Caki2 (cell line): ENCODE data around the gene TUBB. TPM values are rescaled to one million over a fixed set of nuclear protein-coding genes. Genes with fewer than 3 reads are reported as not detected.
A peak's percentile ranks its signal among the peaks of the same experiment; 100 is the strongest.

Experiments used
- DNase-seq: peaks from one replicate; pipeline ENCODE4 v3.0.0-alpha.2; 2015; ENCODE audit warnings: low read depth
- in situ Hi-C: cut with HindIII; loops from 2 replicates; pipeline ENCODE4 v1.10.0; 2016; ENCODE audit warnings: low sequenced_read_pairs, low pct_unique_long_range_greater_than_20kb, mixed read lengths
- total RNA-seq: library from RNA; depleted of rRNA; stranded (reverse); fragments of >200 nt; shearing (Covaris generic); gene quantifications from 2 replicates; pipeline ENCODE4 v1.2.3, GENCODE V29; 2014; ENCODE audit warnings: low replicate concordance; rRNA removed

Gene TUBB
- 538 and 624 TPM in 2 replicates for total RNA-seq

DNA sequence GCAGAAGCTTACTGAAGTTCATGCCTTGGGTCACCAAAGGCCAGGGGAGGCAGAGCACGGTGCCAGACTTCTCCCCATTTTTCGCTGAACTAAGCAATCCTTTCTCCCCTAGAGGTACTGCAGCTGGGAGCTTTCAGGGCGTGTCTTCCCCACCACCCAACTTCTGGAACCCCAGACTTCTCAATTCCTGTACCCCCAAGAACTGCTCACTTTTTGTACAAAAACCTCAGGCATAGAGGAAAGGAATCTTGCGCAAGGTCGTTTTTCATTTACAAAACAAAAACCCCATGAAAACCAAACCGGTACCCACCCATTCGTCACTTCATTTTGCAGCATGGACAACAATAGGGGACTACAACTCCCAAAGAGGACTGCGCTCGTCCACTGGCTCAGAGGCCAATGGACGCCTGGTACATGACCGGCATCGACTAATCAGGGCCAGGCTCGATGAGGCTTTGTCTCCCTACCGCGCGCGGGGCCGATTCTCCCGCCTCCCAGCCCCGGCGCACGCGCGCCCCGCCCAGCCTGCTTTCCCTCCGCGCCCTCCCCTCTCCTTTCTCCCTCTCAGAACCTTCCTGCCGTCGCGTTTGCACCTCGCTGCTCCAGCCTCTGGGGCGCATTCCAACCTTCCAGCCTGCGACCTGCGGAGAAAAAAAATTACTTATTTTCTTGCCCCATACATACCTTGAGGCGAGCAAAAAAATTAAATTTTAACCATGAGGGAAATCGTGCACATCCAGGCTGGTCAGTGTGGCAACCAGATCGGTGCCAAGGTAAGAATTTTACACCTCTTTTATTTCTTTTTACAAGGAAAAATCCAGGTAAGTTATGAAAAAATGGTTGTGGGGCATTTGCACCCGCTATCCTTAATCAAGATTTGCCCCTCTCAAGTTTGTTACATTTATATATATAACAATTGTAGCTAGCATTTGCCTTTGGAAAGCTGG, at the start of gene TUBB:
Gene TUBB, plus strand, starts transcription at position 562 of the 947 bp plus-strand sequence. Its CDS starts 155 bp downstream, at position 717.
- in situ Hi-C loops, result no loop called here
- DNase-seq, result peak; percentile 96

DNA sequence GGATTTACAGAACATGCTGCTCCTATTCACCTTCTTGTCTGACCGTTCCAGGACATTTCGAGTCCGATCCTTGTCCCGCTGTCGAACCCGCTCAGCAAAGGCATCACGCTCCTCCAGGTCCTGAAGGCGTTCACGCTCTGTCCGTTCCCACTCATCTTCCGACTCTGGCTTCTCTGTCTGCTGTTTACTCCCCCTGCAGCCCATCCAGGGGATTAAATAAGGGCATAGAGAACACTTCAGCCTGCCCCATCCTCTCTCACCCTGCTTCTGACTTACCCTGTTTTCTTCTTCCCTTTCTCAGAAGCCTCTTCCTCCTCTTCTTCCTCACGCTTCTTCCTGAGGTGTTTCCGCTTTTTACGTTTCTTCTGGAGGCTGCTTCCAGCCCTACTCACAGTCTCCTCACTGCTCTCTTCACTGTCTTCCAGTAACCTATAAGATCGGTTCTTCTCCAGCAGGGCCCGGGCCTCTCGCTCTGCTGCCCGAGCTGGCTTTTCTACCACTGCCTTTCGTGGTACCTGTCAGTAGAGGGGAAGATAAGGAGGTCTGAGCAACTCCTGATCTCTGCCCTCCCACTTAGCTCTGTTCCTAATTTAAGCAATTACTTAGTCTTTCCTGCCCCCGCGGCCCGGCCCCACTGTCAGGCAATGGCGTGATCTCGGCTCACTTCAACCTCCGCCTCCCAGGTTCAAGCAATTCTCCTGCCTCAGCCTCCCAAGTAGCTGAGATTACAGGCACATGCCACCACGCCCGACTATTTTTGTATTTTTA, 49.2 kb upstream of the TUBB start:
- DNase-seq, result no peak
- in situ Hi-C loops, result no loop called here

DNA sequence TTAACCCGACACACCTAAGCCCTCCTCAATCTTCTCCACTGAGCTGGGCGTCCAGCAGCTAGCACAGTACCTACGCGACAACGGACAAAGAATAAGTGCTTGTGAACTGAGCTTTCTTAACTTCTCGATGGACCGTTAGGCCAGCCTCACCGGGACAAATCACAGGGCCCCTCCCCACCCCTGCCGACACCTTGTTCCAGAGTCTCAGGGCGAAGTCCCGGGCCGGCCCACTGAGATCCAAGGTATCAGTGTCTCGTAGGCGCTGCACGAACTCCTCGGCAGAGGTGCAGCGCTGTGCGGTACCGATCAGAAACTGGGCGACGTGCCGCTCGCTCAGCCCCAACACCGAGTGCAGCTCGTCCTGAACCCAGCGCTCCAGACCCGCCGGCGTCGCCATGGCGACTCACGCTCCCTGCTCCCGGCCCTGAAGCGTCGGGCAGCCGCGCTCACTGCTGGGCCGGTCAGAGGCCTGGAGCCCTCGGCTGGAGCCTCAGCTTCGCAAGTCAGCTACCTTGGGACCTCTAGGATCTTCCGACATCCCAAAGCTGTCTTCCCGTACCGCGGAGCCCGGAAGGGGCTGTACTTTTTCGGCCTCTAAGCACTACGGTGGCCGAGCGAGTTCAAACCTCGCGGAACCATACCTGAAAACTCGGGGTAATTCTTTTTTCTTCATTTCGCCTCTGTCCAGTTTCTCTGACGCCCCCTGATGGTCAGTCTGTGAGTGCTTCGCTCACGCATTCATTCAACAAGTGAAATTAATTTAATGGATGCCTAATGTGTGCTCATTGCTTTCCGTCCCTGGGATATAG, 47.5 kb upstream of the TUBB start, which contains the start of gene DHX16:
Gene DHX16, minus strand, starts transcription at position 562 of the 809 bp plus-strand sequence. Its CDS starts 165 bp downstream, at position 397.
- DNase-seq, result peak; percentile 94
- in situ Hi-C loops, result no loop called here

DNA sequence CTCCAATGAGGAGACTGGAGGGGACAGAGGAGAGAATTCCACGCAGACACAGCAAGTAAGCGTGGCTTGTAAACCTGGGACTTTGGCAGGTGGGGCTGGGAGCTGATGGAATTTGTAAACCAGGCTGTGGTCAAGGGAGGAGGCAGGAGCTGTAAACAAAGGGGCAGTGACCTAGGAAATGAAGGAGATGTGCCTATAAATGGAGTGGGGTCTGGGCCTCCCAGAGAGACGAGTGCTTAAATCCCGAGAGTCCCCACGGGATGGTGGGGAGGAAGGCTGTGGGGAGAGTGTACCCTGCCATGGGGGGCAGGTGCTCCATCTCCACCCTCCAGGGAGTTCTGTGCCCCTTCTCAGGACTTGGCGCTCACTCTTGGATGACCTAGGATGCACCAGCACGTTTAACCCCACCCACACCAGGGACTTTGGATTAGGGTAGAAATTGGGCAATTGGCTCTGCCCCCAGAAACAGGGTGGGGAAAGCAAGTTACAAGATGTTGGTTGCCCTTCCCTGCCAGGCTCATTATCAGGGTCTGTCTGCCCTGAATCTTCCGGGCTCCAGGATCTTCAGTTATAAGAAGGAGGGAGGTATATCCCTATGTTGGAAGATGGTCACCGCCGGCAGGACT, 43.4 kb upstream of the TUBB start:
- in situ Hi-C loops, result no loop called here

GRCh38 chr6:30678964-30679726, 41.0 kb upstream of the TUBB start:
- in situ Hi-C loops, result no loop called here
- peak; percentile 71 for DNase-seq

More for the DNA sequence above, 43.4 kb upstream of the TUBB start:
- no peak for DNase-seq

GRCh38 chr6:30679765-30680535, 40.2 kb upstream of the TUBB start:
- in situ Hi-C loops, result no loop called here

DNA sequence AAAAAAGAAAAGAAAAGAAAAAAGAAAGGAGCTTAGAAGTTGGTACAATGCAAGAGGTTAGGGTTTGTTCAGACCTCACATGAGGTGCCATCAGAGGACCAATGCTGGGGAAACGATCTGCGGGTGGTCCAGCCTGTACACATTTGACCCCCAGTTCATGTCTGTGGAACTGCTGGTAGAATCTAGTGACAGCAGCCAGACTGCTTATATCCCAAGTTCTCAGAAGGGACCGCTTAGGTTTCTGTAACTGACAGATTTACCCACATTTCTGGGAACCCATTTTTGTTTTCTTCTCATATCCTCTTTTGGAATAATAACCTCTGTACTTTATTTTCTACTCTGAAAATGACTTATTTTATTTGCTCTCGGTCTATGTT, 38.4 kb upstream of the TUBB start:
- in situ Hi-C loops, result no loop called here
- DNase-seq, result no peak

More at GRCh38 chr6:30679765-30680535, 40.2 kb upstream of the TUBB start:
- no peak for DNase-seq

DNA sequence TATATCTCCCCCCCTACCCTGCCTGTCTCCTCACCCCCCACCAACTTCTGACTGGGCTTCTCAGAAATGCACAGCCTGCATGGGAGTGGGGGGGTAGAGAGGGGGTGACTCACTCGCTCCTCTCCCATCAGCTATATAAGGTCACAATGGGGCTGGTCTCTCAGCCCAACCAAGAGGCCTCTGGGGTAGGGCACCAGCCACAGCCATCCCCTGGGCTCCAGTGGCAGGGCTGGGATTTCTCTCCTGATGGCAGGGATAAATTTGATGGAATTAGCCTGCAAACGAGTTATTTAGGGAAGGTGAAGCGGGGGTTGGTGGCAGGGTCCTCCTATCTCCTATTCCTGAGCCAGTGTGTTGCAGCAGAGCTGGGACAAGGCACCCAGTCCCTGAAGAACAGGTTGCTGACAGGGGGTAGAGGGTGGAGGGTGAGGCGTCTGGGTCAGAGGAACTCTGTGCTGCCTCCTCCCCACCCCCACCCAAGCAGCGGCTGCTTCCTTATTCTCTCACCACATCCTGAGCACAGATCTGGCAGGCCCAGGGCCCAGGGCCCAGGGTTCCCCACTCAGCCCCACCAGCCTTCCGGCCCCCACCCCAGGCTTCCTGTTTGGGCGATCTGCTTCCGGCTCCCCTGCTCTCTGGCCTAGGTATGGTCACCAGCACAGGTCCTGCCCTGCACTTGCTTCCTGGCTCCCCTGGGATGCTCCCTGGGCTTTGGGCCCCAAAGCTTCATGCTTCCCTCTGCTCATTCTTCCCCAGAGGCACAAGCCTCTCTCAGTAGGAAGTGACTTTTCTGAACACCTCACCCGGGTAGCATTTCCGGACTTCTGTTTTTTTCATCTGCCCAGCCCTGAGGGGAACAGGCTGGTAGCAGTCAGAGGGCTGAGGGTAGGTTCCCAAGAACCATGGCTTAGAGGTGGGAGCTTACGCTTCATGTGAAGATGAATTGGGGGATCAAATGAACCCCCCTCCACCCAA, 37.7 kb upstream of the TUBB start:
- DNase-seq, result peak; percentile 33
- in situ Hi-C loops, result no loop called here

DNA sequence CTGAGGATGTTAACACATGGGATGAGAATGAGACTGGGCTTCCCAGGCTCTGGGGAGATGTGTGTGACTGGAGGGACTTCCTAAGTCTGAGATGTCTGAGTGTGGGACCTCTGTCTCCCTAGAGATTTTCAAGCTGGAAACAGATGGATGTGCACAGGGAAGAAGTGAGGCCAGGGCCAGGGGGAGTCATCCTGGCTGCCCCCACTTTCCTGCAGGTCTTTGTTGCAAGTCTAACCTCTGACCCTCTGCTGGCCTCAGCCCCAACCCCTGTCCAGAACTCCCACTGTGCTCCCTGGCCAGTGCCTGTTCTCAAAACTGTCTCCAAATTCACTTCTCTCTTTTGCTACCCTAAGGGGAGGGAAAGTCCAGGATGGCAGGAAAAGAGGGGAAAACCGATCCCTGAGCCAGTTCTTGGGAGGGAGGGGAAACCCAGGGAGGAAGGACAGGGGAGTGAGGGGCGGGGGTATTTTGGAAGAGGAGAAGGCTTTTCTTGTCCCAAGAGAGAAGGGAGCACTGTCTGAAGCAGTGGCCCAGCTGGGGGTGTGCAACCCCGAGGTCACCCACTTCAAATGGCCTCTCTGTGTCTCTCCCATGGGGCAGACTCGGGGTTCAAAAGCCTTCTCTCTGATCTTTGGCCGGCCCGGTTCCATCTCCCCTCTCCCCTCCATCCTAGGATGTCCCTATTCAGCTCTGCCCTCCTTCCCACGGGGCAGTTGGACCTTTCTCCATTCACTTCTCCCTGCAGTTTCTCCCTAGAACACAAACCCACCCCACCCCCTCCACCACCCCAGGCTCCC, 36.8 kb upstream of the TUBB start:
- no peak for DNase-seq
- in situ Hi-C loops, result no loop called here

GRCh38 chr6:30683980-30684338, 36.2 kb upstream of the TUBB start:
- no peak for DNase-seq
- in situ Hi-C loops, result no loop called here

GRCh38 chr6:30684386-30685156, 35.6 kb upstream of the TUBB start:
- in situ Hi-C loops, result no loop called here
- DNase-seq, result no peak

DNA sequence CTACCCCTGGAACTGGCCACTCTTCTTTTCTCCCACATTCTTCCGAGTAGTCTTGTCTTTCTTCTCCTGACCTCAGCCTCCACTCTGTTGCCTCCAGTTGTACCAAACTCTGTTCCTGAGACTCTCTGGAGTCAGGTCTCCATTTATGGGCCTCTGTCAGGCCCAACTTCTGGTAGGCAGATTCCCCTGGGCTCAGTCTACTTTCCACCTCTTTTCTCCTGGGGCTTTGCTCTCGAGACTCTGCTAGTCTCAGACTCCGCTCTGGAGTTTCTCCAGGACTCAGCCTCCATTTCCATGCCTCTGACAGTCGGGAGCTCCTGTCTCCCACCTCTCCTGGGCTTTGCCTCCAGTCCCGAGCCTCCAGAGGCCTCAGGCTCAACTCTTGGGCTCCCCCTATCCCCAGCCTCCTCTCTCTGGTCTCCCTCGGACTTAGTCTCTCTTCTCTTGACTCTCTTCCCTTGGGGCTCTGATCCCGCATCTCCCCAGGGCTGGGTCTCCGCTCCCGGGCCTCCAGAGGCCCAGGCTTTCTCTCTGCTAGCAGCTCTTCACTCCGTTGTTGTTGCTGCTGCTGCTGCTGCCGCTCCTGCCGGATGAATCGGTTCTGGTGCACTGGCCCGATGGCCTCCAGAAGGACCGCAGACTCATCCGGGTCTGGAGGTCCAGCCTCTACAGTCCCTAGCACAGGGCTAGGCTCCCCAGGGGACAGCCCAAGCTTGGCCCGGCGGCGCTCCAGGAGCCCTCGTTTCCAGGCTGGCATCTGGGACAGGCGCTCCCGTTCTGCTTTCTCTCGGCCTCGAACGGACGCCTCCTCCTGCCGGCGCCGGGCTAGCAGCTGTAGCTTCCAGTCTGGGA, 34.8 kb upstream of the TUBB start:
- in situ Hi-C loops, result no loop called here
- no peak for DNase-seq
